GM19395 (cell line): Measurements from ENCODE around the gene RHBDD2.
"Not testable (repeated sequence)": the region's sequence is repeated elsewhere in the genome, so short reads cannot be mapped to it uniquely, and the experiment has no call there.

Source experiments
- ATAC-seq: cut with Tn5 transposase; IDR thresholded peaks from one replicate; pipeline ENCODE4 v1.9.1; 2021; ENCODE audit warnings: mild to moderate bottlenecking, moderate library complexity; ENCODE audit not compliant: unreplicated experiment

Gene RHBDD2

GRCh38 chr7:75878769-75879611 is at the start of gene RHBDD2:
Gene RHBDD2, plus strand, starts transcription at chr7:75879034. Its CDS starts 49 bp downstream, at chr7:75879083.
- ATAC-seq: peak; percentile 82

GRCh38 chr7:75829656-75830055 is 49.2 kb upstream of the RHBDD2 start:
- not testable (repeated sequence) for ATAC-seq

DNA sequence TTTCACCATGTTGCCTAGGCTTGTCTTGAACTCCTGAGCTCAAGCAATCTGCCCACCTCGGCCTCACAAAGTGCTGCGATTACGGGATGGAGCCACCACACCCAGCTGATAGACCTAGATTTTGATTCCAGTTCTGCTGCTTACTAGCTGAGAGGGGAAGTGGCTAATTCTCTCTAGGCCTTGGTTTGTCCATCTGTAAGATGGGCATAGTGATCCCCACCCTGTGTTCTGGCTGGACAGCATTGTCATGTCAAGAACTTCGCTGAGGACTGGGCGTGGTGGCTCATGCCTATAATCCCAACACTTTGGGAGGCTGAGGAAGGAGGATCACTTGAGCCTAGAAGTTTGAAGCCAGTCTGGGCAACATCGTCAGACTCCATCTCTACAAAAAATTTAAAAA is 47.9 kb upstream of the RHBDD2 start:
- no peak for ATAC-seq

DNA sequence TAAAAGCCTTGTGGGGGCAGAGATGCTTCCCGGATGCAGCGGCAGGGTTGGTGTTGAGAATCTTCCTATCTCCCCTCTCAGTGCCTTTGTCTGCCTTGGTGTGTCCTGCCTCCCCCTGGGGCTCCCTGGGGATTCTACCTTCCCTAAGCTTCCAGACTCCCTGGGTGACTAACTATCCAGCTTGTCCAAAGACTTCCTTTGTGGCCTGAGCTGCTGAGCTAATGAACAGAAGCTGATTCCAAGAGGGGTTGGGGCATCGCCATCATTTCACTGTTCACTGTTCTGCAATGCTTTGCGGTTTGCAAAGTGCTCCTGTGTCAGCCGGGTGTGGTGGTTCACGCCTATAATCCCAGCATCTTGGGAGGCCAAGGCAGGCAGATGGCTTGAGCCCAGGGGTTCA is 45.2 kb upstream of the RHBDD2 start:
- ATAC-seq: not testable (repeated sequence)

DNA sequence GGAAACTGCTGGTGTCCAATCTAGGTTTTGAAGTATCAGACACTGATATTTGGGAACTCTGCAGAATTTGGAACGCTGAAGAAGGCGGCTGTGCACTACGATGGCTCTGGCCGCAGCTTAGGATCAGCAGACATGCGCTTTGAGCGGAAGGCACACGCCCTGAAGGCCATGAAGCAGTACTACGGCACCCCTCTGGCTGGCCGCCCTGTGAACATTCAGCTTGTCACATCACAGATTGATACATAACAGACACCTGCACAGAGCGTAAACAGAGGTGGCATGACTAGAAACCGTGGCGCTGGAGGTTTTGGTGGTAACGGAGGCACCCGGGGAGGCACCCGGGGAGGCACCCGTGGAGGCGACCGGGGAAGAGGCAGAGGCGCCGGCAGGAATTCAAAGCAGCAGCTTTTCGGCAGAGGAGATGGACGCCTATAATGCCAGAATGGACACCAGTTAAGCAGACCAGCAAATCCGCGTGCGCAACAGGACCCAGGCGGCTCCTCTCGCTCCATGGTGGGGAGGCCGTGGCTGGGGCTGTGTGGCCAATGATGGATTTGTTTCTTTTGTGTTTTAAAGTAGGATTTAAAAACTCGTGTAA is 43.0 kb upstream of the RHBDD2 start:
- no peak for ATAC-seq

DNA sequence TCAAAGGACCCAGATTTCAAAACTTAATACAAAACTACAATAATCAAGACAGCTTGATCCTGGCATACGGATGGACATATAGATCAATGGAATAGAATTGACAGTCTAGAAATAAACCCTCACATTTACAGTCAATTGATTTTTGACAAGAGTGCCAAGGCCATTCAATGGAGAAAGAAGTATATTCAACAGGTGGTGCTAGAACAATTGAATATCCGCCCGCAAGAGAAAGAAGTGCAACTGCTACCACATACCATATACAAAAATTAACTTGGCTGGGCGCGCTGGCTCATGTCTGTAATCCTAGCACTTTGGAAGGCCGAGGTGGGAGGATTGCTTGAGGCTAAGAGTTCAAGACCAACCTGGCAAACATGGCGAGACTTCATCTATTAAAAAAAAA is 42.0 kb upstream of the RHBDD2 start:
- no peak for ATAC-seq

DNA sequence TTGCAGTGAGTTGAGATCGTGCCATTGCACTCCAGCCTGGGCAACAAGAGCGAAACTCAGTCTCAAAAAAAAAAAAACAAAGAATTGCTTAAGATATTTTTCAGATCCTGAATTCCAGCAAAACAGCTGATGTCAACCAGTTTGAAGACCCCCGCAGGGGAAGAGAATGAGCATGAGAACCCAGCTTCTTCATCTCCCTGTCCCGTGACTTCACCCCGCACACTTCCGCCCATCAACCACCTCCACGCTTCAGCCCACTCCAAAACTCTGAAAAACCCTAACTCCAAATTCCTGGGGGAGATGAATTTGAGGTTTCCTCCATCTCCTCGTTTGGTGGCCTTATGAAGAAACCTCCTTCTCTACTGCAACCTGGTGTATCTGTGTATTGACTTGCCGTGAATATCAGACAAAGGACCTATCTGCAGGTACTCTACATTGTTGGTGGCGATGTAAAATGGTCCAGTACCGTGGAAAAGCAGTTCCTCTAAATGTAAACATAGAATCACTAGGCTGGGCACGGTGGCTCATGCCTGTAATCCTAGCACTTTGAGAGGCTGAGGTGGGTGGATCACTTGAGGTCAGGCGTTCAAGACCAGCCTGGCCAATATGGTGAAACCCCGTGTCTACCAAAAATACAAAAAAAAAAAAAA is 40.4 kb upstream of the RHBDD2 start:
- ATAC-seq: not testable (repeated sequence)

DNA sequence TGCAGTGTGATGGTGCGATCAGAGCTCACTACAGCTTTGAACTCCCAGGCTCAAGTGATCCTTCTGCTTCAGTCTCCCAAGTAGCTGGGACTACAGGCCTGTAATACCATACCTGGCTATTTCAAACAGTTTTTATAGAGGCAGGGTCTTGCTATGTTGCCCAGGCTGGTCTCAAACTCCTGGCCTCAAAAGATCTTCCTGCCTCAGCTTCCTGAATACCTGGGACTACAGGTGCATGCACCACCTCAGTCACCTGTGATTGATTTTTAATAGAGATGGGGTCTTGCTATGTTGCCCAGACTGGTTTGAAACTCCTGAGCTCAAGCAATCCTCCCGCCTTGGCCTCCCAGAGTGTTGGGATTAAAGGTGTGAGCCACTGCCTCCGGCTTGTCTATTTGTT is 38.8 kb upstream of the RHBDD2 start:
- ATAC-seq: no peak

- peak; percentile 92 for ATAC-seq
Measured at GRCh38 chr7:75842836-75843446, 35.9 kb upstream of the RHBDD2 start.

GRCh38 chr7:75843613-75844116 is 35.2 kb upstream of the RHBDD2 start:
- no peak for ATAC-seq

DNA sequence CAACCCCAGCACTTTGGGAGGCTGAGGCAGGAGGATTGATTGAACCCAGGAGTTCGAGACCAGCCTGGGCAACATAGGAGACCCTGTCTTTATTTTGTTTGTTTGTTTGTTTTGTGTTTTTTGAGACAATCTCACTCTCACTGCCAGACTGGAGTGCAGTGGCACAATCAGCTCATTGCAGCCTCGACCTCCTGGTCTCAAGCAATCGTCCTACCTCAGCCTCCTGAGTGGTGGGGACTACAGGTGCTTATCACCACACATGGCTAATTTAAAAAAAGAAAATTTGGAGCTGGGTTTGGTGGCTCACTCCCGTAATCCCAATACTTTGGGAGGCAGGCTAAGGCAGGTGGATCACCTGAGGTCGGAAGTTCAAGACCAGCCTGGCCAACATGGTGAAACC is 34.7 kb upstream of the RHBDD2 start:
- ATAC-seq: no peak

DNA sequence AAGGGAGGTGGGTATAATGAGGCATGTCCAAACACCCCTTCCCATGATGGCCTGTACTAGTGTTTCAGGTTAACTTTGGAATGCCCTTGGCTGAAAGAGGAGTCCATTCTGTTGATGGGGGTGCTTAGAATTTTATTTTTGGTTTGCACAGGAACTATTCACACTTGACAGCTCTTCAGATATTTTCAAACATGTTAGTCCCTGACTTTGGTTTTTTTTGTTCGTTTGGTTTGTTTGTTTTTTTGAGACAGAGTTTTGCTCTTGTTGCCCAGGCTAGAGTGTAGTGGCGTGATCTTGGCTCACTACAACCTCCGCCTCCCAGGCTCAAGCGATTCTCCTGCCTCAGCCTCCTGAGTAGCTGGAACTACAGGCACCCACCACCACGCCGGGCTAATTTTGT is 33.7 kb upstream of the RHBDD2 start:
- ATAC-seq: not testable (repeated sequence)

DNA sequence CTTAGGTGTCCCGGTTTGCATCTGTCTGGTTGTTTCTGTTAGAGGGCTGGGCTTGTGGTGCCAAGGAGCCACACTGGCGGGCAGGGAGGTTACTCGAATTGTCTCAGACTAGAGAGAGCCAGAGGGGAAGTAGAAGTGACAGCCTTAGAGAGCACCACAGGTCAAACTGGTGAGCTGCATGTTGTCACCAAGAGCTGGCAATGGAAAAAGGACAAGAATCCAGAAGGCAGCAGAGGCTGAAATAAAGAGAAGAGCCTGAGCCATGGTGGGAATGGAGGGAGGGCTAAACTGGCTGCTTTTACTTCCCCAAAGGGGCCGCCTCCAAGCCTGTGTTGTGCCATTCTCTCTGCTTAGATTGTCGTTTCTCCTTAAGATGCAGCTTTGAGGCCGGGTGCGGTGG is 31.1 kb upstream of the RHBDD2 start:
- ATAC-seq: no peak

DNA sequence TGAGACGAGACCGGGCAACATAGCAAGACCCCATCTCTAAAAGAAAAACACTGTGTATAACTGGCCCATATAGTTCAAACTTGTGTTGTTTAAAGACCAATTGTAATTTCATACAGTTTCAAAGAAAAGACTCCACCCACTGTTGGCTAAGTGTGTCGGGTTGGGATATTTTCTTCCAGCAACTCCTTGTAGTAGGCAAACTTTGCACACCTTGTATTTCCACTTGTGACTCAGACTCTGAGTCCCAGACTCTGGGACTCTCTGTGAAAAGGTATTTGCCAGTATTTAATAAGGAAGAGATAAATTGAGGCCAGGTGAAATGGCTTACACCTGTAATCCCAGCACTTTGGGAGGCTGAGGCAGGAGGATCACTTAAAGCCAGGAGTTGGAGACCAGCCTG is 29.3 kb upstream of the RHBDD2 start:
- no peak for ATAC-seq

- no peak for ATAC-seq
Measured at GRCh38 chr7:75850235-75850634, 28.6 kb upstream of the RHBDD2 start.

- ATAC-seq: no peak
Measured at GRCh38 chr7:75854233-75854632, 24.6 kb upstream of the RHBDD2 start.

DNA sequence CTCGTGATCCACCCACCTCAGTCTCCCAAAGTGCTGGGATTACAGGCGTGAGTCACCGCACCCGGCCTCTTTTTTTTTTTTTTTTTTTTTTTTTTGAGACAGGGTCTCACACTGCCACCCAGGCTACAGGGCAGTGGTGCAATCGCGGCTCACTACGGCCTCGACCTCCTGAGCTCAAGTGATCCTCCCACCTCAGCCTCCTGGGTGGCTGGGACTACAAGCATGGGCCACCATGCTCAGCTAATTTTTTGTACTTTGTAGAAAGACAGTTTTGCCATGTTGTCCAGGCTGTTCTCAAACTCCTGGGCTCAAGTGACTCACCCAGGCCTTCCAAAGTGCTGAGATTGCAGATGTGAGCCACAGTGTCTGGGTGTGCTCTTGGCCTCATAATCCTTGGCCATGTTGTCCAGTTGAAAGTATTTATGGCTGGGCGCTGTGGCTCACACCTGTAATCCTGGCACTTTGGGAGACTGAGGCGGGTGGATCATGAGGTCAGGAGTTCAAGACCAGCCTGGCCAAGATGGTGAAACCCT is 24.0 kb upstream of the RHBDD2 start:
- not testable (repeated sequence) for ATAC-seq

GRCh38 chr7:75856536-75856935 is 22.3 kb upstream of the RHBDD2 start:
- ATAC-seq: no peak

- no peak for ATAC-seq
Measured at GRCh38 chr7:75858410-75858809, 20.4 kb upstream of the RHBDD2 start.

DNA sequence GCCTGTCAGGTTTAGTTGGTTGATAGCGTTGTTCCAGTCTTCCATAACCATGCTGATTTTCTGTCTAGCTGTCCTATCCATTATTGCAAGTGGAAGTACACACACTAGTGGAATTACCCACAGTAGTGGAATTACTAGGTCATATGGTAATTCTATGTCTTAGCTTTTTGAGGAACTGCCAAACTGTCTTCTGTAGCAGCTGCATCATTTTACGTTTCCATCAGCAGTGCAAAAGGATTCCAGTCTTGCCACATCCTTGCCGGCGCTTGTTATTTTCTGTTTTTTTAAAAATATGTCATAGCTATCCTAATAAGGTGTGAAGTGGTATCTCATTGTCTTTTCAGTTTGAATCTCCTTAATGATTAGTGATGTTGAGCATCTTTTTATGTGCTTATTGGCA is 17.2 kb upstream of the RHBDD2 start:
- ATAC-seq: no peak

GRCh38 chr7:75864251-75864650 is 14.6 kb upstream of the RHBDD2 start:
- ATAC-seq: not testable (repeated sequence)
